Hepatocyte (in vitro differentiated cells): Measurements from ENCODE around the gene GPSM3.

Experiments used
- CTCF ChIP-seq: fragments of 200-600 bp; sonication (generic); IDR thresholded peaks from 2 replicates; pipeline ENCODE4 v1.5.1; 2016; ENCODE audit warnings: antibody characterized with exemption, mild to moderate bottlenecking; ENCODE audit not compliant: poor library complexity
- EZH2 ChIP-seq: fragments of 200-600 bp; sonication (generic); IDR thresholded peaks from 2 replicates; pipeline ENCODE4 v1.6.1; 2016; ENCODE audit warnings: antibody characterized with exemption, mild to moderate bottlenecking, borderline replicate concordance

- TF ChIP-seq EZH2 (no peak), CTCF (no peak)
These were observed 3.2 kb downstream of the GPSM3 start for GRCh38 chr6:32189069-32189741.
